Stimulated activated CD4-positive, alpha-beta T cell treated with anti-CD3 and anti-CD28 coated beads, TNF-alpha, amount 100 ng/mL, for 1 hour (primary cell): ENCODE measurements around the gene PRPF4.

Experiments
- DNase-seq, 3 donors: peaks; one replicate each; pipeline ENCODE4 v3.0.0-alpha.2; 2020; ENCODE audit warnings: low read depth in 3 of 3, low spot score in 1 of 3

PRPF4 gene

GRCh38 chr9:113310538-113310937, 35.1 kb downstream of the PRPF4 start:
- DNase-seq: no peak

DNA sequence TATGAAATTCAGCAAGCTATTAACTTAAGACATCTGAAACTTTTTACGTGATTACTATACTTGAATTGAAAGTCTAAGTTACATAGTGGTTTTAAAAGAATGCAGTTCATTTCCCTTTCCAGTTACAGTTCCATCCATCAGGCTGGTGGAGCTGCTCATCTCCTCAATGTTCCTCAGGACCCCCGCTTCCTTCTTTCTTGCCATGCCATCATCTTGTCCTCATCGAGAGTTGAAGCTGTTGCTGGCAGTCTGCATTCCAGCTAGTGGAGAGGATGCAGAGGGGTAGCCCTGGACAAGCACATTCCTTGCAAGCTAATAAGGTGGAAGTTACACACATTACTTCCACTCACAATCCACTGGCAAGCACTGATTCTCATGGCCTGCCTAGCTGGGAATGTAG, 36.5 kb downstream of the PRPF4 start:
- DNase-seq: no peak

DNA sequence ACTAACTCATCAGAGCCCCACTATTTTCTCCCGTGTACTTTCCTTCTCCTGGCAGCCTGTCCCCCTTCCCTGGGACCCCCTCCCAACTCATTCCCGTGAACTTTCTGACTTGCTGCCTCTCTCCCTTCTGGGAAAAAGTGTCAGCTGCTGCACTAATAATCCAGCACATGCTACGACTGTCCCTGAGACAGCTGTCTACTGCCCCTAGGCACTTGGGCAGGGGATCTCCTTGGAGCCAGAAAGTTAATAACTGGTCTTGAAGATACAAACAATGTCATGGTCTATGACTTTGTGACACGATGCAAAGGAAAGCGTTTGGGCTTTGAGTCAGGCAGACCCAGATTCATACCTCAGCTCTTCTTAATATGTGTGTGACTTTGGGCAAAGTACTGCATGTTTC, 37.8 kb downstream of the PRPF4 start:
- no peak for DNase-seq

- no peak for DNase-seq
Measured at GRCh38 chr9:113315231-113315630, 39.8 kb downstream of the PRPF4 start.

- no peak for DNase-seq
Measured at GRCh38 chr9:113316030-113316429, 40.6 kb downstream of the PRPF4 start.

DNA sequence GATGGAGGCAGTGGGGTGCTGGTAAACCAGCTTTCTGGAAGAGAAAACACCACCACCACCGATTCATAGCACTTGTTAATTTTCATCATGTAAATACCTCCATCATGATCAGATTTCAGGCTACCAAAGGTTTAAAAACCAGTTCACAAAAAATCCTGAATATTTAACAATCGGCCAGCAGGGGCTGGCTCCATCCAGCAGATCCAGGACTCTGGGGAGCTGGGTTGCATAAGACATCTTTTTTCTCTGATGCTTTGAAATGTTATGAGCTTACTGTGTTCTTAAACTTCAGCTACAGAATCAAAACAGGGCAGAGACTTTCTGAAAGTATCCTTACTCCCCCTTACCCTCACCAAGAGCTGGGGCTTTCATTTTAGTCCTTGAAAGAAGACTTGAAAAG, 42.3 kb downstream of the PRPF4 start:
- DNase-seq: no peak

DNA sequence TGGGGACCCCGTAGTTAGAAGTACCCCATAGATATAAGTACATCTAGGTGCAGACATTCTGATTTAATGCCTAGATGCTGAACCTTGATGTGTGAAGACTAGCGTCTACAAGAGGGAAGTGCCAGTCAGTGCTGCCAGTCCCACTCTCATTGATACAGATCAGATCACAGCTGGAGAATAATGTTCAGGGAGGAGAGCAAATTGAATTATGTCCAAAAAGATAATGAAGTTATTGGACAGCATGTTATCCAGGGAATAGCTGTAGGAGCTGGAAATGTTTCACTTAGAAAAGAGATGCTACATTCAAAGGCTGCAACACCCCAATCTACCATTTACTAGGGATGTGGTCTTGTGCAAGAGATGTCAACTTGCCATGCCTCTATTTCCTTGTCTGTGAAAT, 43.6 kb downstream of the PRPF4 start:
- no peak for DNase-seq

DNA sequence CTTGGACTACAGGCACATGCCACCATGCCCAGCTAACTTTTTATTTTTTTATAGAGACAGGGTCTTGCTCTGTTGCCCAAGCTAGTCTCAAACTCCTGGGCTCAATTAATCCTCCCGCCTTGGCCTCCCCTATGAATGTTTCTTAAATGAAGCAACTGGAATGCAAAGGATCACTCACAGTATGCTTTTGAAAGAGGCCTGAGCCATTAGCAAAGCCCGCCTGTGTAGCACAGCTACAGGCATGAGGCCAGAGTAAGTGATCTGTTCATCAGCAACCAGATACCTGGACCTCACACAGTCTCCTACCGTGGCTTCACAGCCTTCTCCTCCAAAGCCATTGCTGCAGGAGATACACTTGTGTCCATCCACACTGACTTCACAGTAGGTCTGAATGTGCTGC, 44.6 kb downstream of the PRPF4 start:
- no peak for DNase-seq

DNA sequence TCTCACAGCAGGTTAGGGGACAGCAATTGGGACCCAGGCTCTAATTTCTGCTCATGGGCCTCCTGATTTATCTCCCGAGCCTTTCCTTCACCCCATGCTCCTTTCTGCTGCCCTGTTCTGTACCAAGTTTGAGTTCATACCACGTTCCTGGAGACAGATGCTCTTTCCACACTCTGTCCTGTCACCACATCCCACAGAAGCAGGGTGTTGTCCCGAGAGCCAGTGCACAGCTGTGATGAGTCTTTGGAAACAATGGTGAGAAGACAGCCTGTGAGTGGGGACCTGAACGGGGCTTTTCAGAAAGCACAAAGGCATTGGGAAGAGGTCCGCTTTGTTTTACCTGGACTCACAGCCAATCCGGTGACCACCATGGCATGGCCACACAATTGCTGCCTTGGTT, 47.2 kb downstream of the PRPF4 start:
- no peak for DNase-seq

- no peak for DNase-seq
Measured at GRCh38 chr9:113326230-113326629, 50.8 kb downstream of the PRPF4 start.

- no peak for DNase-seq
Measured at GRCh38 chr9:113328045-113328782, 52.8 kb downstream of the PRPF4 start.

- DNase-seq: no peak
Measured at GRCh38 chr9:113331780-113332179, 56.3 kb downstream of the PRPF4 start.

- no peak for DNase-seq
Measured at GRCh38 chr9:113337714-113338113, 62.3 kb downstream of the PRPF4 start.

GRCh38 chr9:113340011-113340699, 64.7 kb downstream of the PRPF4 start, which contains the start of gene WDR31:
Gene WDR31, minus strand, starts transcription at chr9:113340275. Its CDS starts 8,253 bp downstream, at chr9:113332022.
- DNase-seq: peak; percentile 38 to 79 (median 68)

DNA sequence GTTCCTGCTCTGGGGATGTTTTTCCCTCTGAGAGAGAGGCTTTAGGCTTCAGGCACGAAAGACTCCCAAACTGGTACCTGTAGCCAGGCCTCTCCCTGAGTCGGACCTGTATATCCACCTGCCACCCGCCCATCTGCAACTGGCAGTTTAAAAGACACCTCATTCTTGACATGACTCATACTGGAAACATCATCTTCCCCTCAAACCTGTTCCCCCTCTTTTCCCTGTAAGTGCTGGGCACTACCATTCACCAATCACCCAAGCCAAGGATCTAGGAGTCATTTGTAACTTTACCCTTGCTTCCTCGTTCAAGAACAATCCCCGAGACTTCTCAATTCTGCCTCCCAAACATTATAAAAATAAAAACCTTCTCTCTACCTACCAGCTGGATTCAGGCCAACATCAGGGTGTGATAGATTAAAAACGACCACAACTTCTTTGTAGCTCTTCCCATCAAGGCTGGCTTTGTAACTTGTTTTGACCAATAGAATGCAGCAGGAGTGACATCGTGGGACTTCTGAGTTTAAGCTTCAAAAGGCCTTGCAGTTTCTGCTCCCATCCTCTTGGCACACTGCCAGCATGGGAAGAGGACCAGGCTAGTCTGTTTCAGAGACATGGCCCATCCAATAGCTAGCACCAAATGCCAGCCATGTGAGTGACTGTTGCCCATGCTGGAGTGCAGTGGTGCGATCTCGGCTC, 66.4 kb downstream of the PRPF4 start:
- no peak for DNase-seq
